Dendritic cell treated with granulocyte-macrophage colony-stimulating factor and Interleukin-4, amounts not matched to agents 40 ng/mL and 50 ng/mL, for 4 days (primary cell): ENCODE data around the gene TOR4A.

ENCODE experiments used
- H3K27ac Mint-ChIP-seq: one replicate; pipeline ENCODE4 v1.8.0; 2022; ENCODE audit warnings: mild to moderate bottlenecking, mixed read lengths
- H3K27me3 Mint-ChIP-seq: one replicate; pipeline ENCODE4 v1.8.0; 2022; ENCODE audit warnings: mild to moderate bottlenecking, mixed read lengths
- H3K36me3 Mint-ChIP-seq: one replicate; pipeline ENCODE4 v1.8.0; 2022; ENCODE audit warnings: low read depth, mixed read lengths
- H3K4me1 Mint-ChIP-seq: one replicate; pipeline ENCODE4 v1.8.0; 2022; ENCODE audit warnings: low read depth, mixed read lengths
- H3K4me3 Mint-ChIP-seq: one replicate; pipeline ENCODE4 v1.8.0; 2022; ENCODE audit warnings: mild to moderate bottlenecking, moderate library complexity, mixed read lengths
- H3K9me3 Mint-ChIP-seq: one replicate; pipeline ENCODE4 v1.8.0; 2022; ENCODE audit warnings: mixed read lengths
- intact Hi-C: fragments of 100-400 bp; cut with micrococcal nuclease; formaldehyde crosslinking; loops from one replicate; pipeline ENCODE4 v1.15.0; 2022

TOR4A gene

DNA sequence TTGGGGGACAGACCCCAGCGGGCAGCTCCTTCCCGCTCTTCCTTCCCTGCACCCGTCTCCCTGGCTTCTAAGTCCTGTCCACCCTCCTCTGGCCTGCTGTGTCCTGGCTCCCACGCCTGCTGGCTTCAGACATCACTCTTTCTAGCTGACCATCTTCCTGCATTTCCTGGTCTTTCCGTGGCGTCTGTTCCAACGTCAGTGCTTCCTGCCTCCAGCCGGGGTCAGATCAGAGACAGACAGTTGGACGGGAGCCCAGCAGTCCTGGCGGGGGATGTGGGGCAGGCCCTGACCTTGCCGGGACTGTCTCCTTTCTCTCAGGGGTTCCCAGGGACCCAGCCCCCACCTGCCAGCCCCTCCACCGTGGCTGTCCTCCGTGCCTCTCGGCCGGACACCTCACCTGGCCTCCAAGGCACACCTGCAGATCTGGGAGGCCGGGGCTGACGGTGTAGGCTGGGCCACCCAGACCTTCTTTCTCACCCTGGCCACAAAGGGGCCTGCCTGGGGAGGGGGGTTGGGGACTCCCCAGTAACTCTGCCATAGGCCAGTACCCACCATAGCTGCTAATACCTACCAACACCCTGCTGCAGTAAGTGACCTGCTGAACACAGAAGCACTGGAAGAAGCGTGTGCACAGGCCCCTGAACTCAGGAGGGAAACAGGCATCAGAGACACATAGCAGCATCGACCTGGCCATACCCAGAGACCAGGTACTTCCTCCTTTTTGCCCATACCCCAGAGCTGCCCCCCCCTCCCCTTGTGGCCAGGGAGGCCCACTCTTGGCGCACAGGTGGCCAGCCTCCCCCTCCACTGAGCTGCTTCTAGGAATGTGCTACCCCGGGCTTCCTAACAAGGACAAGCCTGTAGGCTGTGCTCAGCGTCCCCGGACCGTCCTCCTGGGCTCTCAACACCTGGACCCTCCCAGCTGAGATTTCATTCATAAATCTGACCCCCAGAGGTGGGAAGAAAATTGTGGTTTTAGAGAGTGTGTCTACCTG lies 19.4 kb downstream of the TOR4A start:
- peak overlapping the region; percentile 62 for H3K4me3 Mint-ChIP-seq
- peaks cover 79% of the 10 kb centered on the region for H3K27me3 Mint-ChIP-seq
- H3K27ac Mint-ChIP-seq, result peak overlapping the region; percentile 54
- intact Hi-C loops, result loop anchor here (10.0 kb wide), 1 partner anchor 228 kb away; no protein-coding TSS in a partner anchor
- H3K4me1 Mint-ChIP-seq, result peaks cover 21% of the 10 kb centered on the region
- H3K36me3 Mint-ChIP-seq, result peaks cover 5% of the 10 kb centered on the region
- H3K9me3 Mint-ChIP-seq, result no peaks in the 10 kb centered on the region

- intact Hi-C loops, result loop anchor here (10.0 kb wide), 1 partner anchor 227 kb away; no protein-coding TSS in a partner anchor
- H3K27ac Mint-ChIP-seq, result no peak overlapping the region
Measured at GRCh38 chr9:137297966-137298365, 20.4 kb downstream of the TOR4A start.

DNA sequence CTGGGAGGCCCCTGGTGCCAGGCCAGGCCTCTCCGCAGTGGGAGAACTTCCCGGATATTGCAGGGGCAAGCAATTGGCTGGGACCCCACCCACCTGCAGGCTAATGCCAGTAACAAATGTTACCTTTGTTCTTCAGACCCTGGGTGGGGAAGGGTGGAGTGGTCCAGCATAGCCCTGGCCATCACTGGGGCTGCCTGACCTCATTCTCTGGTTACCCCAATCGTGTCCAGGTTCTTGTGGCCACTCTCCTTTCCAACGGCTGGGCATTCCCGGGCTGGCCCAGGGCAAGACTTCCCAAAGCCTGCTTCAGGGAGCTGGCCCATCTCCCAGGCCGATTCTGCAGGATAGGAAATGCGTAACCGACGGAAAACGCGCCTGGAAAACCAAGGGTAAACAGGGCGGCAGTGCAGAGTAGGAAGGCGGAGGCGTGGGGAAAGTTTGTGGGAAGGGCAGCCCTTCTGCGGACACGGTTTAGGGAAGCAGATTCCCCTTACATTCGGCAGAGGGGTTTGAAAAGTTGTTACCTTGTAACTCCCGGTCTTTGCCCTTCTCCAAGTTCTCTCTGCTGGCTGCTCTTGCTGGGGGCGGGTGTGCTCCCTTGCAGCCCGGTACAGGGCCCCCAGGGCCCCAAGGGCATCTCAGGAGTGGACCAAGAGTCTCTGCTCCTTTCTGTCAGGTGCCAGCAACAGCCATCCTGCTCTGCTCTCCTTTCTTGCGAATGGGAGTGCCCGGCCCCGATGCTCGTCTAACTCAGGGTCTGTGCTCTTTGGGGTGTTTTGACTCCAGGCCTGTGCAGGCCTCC lies 21.1 kb downstream of the TOR4A start:
- Mint-ChIP-seq H3K36me3 (peaks cover 5% of the 10 kb centered on the region), H3K4me1 (peaks cover 26% of the 10 kb centered on the region), H3K4me3 (no peak overlapping the region), H3K27ac (peak overlapping the region; percentile 12), H3K9me3 (no peaks in the 10 kb centered on the region), H3K27me3 (peaks cover 70% of the 10 kb centered on the region)
- intact Hi-C loops, result loop anchor here (10.0 kb wide), 1 partner anchor 226 kb away; no protein-coding TSS in a partner anchor

More at GRCh38 chr9:137297966-137298365, 20.4 kb downstream of the TOR4A start:
- Mint-ChIP-seq H3K36me3 (peaks cover 5% of the 10 kb centered on the region), H3K4me3 (no peak overlapping the region), H3K27me3 (peaks cover 70% of the 10 kb centered on the region), H3K4me1 (peaks cover 21% of the 10 kb centered on the region), H3K9me3 (no peaks in the 10 kb centered on the region)

- peaks cover 5% of the 10 kb centered on the region for H3K36me3 Mint-ChIP-seq
- no peaks in the 10 kb centered on the region for H3K9me3 Mint-ChIP-seq
- intact Hi-C loops, result loop anchor here (10.0 kb wide), 1 partner anchor 226 kb away; no protein-coding TSS in a partner anchor
- H3K4me3 Mint-ChIP-seq, result no peak overlapping the region
- peaks cover 69% of the 10 kb centered on the region for H3K27me3 Mint-ChIP-seq
- H3K4me1 Mint-ChIP-seq, result peaks cover 30% of the 10 kb centered on the region
- peak overlapping the region; percentile 12 for H3K27ac Mint-ChIP-seq
Measured at GRCh38 chr9:137299203-137299565, 21.7 kb downstream of the TOR4A start.

GRCh38 chr9:137299938-137300337 lies 22.4 kb downstream of the TOR4A start:
- peaks cover 29% of the 10 kb centered on the region for H3K4me1 Mint-ChIP-seq
- no peaks in the 10 kb centered on the region for H3K9me3 Mint-ChIP-seq
- intact Hi-C loops, result loop anchor here (10.0 kb wide), 1 partner anchor 225 kb away; no protein-coding TSS in a partner anchor
- H3K27me3 Mint-ChIP-seq, result peaks cover 68% of the 10 kb centered on the region
- no peaks in the 10 kb centered on the region for H3K36me3 Mint-ChIP-seq
- H3K4me3 Mint-ChIP-seq, result no peak overlapping the region
- no peak overlapping the region for H3K27ac Mint-ChIP-seq

GRCh38 chr9:137300567-137301080 lies 23.1 kb downstream of the TOR4A start:
- H3K4me1 Mint-ChIP-seq, result peaks cover 31% of the 10 kb centered on the region
- H3K9me3 Mint-ChIP-seq, result no peaks in the 10 kb centered on the region
- H3K4me3 Mint-ChIP-seq, result peak overlapping the region; percentile 66
- H3K27me3 Mint-ChIP-seq, result peaks cover 71% of the 10 kb centered on the region
- no peak overlapping the region for H3K27ac Mint-ChIP-seq
- no peaks in the 10 kb centered on the region for H3K36me3 Mint-ChIP-seq
- intact Hi-C loops, result no loop called here

DNA sequence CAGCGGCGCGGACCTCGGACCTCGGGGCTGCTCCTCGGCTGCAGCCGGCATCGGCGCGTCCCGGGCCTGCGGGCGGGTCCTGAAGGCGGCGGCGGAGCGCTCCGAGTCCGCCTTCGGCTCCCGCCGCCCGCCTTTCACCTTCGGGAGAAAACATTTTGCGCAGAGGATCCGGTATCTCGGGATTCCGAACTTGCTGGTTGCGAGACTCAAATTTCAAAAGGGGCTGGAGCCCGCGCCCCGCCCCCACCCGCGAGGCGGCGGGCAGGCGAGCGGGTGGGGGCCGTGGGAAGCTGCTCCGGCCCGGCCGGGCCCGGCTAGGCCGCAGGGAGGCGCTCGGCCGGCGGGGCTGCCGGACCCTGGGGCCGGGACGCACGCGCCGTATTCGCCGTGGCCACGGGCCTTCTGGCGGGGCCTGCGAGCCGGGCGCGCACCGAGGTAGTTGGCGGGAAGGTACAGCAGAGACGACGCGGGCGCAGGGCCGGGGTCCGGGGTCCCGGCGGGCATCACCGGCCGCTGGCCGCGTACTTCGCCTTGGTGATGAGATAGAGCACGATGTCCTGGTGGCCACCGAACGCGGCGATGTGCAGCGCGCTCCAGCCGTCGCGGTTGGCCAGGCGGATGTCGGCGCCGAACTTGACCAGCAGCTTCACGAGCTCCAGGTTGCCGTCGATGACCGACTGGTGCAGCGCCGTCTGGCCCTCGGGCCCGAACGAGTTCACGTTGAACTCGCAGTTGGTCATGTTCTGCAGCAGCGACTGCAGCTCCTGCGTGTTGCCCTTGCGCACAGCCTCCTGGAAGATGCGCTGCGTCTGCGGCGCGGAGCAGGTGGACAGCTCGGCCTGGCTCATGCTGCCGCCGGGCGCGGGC lies 23.8 kb downstream of the TOR4A start:
- Mint-ChIP-seq H3K4me3 (peak overlapping the region; percentile 66), H3K27me3 (peaks cover 68% of the 10 kb centered on the region), H3K9me3 (no peaks in the 10 kb centered on the region), H3K4me1 (peaks cover 37% of the 10 kb centered on the region), H3K36me3 (no peaks in the 10 kb centered on the region), H3K27ac (no peak overlapping the region)
- intact Hi-C loops, result no loop called here

GRCh38 chr9:137302118-137302448 lies 24.6 kb downstream of the TOR4A start, which contains the start of gene NRARP:
Gene NRARP, minus strand, starts transcription at chr9:137302271. Its CDS starts 343 bp downstream, at chr9:137301928.
- Mint-ChIP-seq H3K4me1 (peaks cover 39% of the 10 kb centered on the region), H3K36me3 (no peaks in the 10 kb centered on the region), H3K9me3 (no peaks in the 10 kb centered on the region), H3K27ac (peak within 1 kb of the TSS; percentile 63), H3K27me3 (peaks cover 68% of the 10 kb centered on the region), H3K4me3 (peak within 1 kb of the TSS; percentile 66)
- intact Hi-C loops, result no loop called here

GRCh38 chr9:137302449-137303150 lies 25.1 kb downstream of the TOR4A start:
- peaks cover 44% of the 10 kb centered on the region for H3K4me1 Mint-ChIP-seq
- no peaks in the 10 kb centered on the region for H3K36me3 Mint-ChIP-seq
- H3K27me3 Mint-ChIP-seq, result peaks cover 68% of the 10 kb centered on the region
- peak overlapping the region; percentile 63 for H3K27ac Mint-ChIP-seq
- H3K9me3 Mint-ChIP-seq, result no peaks in the 10 kb centered on the region
- intact Hi-C loops, result no loop called here
- peak overlapping the region; percentile 30 for H3K4me3 Mint-ChIP-seq

DNA sequence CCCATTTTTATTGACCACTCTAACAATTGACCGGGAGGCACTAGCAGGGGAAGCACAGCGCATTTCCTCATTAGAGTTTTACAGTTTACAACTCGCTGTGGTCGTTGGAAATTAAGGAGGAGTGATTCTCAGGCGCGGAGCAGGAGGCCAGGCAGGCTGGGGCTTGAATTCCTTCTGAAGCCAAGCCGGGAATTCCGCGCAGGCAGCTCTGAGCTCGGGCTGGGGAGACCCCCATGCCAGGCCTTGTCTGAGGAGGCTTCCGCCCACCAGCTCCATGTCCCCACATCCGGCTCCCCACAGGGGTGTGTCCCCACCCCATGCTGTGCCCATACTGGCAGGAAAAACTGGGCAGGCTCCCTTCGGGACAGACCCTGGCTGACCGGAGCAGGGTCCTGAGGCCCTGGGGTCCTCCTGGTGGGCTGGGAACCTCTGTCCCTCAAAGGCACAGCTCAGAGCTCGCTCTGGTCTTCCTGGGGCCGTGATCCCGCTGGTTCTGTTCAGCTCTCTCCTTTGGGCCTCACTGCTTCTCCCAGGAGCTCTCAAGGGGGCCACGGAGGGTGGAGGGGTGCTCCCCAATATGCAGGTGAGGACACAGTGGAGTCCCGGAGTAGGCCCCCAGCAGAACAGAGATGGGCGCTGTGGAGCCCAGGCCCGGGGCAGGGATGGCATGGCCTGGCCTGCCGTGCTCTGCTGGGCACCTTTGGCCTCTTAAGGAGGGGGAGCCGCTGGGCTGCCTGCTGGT lies 25.8 kb downstream of the TOR4A start:
- peak overlapping the region; percentile 63 for H3K27ac Mint-ChIP-seq
- H3K27me3 Mint-ChIP-seq, result peaks cover 70% of the 10 kb centered on the region
- H3K9me3 Mint-ChIP-seq, result no peaks in the 10 kb centered on the region
- H3K4me1 Mint-ChIP-seq, result peaks cover 52% of the 10 kb centered on the region
- H3K36me3 Mint-ChIP-seq, result no peaks in the 10 kb centered on the region
- intact Hi-C loops, result no loop called here
- peak overlapping the region; percentile 23 for H3K4me3 Mint-ChIP-seq

DNA sequence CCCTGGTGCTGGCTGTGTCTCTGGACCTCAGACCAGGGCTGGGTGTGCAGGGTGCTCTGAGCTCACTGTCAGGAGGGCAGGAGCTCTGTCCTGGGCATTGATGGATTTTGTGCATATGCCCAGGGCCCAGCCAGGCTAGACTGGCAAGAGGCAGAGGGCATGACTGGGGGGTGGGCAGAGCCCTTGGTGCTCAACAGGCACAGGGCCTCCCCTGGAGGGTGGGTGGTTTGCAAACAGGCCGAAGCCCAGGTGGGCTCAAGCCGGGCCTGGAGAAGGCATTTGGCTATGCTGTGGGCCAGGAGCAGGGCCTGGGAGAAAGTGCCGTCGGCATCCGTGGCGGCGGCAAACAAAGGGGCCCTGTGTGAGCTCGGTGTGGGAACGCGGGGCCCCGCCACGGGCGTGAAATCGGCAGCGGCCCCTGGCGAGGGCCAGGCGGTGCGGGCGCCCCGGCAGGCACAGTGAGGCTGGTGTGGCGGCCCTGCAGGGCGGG lies 26.4 kb downstream of the TOR4A start:
- H3K4me3 Mint-ChIP-seq, result no peak overlapping the region
- no peaks in the 10 kb centered on the region for H3K9me3 Mint-ChIP-seq
- H3K4me1 Mint-ChIP-seq, result peaks cover 53% of the 10 kb centered on the region
- peak overlapping the region; percentile 63 for H3K27ac Mint-ChIP-seq
- peaks cover 69% of the 10 kb centered on the region for H3K27me3 Mint-ChIP-seq
- intact Hi-C loops, result no loop called here
- no peaks in the 10 kb centered on the region for H3K36me3 Mint-ChIP-seq
